ENCODE measurements around the gene KCNH2.

The KCNH2 gene

DNA sequence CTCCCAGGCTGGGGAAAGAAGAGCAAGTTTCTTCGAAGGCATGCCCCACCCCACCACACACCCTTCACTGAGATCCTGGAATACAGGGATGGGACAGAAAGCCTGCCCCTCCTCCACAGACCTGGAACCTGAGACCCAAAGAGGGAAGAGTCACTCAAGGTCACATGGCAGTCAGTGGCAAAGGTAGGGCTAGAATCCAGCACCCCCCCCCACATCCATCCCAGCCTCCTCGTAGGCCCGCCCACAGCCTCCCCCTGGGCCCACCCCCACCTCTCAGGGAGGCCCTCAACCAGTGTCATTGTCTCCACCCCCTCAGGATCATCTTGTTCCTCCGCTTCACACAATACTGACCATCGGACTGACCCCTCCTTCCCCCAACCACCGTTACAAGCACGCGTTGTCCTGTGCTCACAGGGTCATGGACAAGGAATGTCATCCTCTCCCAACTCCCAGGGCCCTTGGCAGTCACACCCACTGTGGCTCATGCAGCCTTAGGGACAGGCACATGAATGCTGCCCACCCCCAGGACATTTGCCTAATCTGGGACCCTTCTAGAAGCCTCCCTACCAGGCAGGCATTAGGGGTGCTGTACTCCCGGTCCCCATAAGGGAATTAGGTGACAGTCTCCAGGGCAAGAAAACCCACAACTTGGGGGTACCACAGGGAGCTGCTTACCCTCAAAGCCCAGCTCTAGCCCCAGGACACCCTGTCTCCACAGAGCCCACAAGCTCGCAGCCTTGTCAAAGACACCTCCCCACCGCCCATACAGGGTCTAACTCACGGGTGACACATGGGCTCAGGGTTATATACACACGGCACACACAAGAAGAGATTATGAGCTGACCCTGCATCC lies 1.4 kb downstream of the KCNH2 start:
- ChIA-PET CTCF (interaction anchor here (1.6 kb wide), 1 partner anchor 14 kb away, joined by 5 read pairs; no protein-coding TSS in a partner anchor), POLR2A (ENCODE audit: low non-redundant PET) (no interaction called here)
- H3K27ac ChIP-seq = no peak overlapping the region
- no peak for DNase-seq (ENCODE audit: low spot score)
- TF ChIP-seq, protein P1, sequence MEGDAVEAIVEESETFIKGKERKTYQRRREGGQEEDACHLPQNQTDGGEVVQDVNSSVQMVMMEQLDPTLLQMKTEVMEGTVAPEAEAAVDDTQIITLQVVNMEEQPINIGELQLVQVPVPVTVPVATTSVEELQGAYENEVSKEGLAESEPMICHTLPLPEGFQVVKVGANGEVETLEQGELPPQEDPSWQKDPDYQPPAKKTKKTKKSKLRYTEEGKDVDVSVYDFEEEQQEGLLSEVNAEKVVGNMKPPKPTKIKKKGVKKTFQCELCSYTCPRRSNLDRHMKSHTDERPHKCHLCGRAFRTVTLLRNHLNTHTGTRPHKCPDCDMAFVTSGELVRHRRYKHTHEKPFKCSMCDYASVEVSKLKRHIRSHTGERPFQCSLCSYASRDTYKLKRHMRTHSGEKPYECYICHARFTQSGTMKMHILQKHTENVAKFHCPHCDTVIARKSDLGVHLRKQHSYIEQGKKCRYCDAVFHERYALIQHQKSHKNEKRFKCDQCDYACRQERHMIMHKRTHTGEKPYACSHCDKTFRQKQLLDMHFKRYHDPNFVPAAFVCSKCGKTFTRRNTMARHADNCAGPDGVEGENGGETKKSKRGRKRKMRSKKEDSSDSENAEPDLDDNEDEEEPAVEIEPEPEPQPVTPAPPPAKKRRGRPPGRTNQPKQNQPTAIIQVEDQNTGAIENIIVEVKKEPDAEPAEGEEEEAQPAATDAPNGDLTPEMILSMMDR (conservative IDR thresholded peaks at IDR 0.05; ENCODE audit: low read depth) = no peak

DNA sequence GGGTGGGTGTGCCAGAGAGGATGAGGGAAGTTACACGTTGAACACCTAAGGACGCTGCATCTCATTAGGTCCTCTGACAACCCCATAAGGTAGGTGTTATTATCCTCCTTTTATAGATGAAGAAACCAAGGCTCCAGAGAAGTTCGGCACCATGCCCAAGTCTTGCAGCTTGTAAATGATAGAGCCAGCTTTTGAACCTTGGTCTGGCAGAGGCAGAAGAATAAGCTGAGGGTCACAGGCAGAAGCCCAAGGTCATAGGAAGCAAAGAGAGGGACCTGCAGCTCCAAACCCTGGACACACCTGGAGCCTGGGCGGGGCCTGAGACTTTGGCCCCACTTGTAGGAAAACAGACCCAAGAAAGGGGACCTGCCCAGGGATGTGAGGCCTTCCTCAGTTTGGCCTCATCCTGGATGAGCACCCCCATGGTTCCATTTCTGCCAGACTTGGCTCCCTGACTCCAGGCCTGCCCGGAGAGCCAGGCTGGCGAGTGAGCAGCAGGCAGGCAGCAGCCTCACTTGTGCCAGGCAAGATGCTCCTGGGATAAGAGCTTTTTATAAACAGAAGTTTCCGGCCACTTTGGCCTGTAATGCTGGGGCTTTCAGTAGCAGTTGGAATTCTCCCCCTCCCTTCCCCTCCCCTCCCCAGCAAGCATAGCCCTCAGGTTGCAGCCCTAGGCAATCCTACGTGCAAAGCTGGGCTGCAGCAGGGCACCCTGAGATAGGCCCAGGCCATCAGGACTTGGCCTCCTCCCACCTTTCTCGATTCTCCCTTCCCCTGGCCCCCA lies 2.4 kb downstream of the KCNH2 start:
- ChIA-PET CTCF (interaction anchor here (1.6 kb wide), 1 partner anchor 13 kb away, joined by 5 read pairs; no protein-coding TSS in a partner anchor), POLR2A (ENCODE audit: low non-redundant PET) (no interaction called here)
- no peak for DNase-seq (ENCODE audit: low spot score)
- no peak overlapping the region for H3K27ac ChIP-seq
- TF ChIP-seq, protein P1 (conservative IDR thresholded peaks at IDR 0.05; ENCODE audit: low read depth) = no peak

DNA sequence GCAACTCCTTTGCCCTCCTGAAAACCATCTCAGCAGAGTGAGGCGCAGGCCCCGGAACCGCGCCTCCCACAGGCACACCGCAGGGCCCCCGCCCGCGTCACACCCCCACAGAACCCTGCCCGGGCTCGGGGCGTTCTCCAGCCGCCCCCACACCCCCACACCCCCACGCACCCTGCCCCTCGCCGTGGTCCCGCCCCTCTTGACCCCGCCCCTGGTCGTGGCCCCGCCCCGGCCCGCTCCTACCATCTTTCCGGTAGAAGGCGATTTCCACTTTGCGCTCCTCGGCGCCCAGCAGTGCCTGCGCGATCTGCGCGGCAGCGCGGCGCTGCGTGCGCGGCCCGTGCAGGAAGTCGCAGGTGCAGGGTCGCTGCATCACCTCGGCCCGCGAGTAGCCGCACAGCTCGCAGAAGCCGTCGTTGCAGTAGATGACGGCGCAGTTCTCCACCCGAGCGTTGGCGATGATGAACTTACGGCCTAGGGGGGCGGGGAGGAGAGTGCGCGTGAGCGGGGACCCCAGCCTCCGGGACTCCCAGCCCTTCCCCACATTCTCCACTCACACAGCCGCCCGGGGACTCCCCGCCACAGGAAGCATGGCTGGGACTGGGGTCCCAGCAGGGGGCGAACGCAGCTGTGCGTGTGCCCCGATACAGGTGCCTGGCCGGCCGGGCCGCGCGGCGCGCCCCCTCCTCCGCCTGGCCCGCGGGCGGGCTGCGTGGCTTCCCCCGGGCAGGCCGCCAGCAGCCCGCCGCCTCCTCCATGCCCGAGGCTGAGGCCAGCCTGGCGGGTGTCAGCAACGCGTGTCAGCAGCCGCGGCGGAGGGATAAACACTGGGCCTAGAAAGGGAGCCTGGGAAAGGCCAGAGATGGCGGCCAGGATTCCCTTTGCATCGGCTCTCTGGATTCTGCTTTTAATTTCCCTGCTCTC lies 3.4 kb downstream of the KCNH2 start:
- ChIA-PET CTCF (interaction anchor here (0.5 to 1.6 kb wide), 2 partner anchors 12 to 1149 kb away, joined by 5 read pairs; no protein-coding TSS in a partner anchor), POLR2A (ENCODE audit: low non-redundant PET) (no interaction called here)
- no peak overlapping the region for H3K27ac ChIP-seq
- TF ChIP-seq, protein P1 (conservative IDR thresholded peaks at IDR 0.05; ENCODE audit: low read depth) = no peak; the same call in 1 of the 2 replicates
- peak; percentile 17 for DNase-seq (ENCODE audit: low spot score)

DNA sequence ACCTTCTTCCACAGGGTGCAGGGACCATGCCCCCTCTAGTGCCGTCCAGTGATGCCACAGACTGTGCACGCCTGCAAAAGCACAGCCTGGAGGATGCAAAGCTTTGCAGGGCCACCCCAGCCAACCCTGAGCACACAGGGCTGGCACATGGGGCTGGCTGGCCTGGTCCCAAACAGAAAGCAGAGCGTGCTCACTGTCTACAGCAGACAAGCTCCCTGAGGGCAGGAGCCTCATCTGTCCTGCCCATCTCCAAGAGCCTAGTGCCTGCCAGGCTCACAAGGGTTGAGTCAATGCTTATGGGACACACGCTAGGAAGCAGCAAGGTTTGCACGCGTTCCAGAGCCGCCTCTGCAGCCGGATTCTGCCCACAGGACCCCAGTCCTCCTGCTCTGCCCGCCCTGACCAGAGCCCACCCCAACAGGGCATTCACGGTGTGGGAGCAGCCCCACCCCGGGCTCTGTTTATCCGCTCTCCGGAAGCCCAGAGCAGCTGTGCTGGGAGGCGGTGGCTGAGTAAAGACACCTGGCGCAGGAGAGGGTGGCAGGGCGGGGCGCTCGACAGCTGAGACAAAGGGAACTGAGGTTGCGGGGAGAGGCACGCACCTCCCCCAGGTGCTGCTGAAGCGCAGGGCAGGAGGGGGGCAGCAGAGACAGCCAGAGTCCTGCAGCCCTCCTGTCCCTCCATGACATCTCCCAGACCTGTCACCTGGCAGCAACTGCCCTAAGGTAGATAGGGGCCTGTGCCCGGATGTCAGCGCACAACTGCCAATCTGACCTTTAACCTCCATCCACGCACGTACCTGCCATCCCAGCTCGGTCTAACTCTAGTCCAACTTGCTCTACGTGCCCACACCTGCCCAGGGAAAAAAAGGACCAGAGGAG lies 4.3 kb downstream of the KCNH2 start:
- DNase-seq (ENCODE audit: low spot score) = no peak
- CTCF ChIA-PET = no interaction called here
- TF ChIP-seq, protein P1 (conservative IDR thresholded peaks at IDR 0.05; ENCODE audit: low read depth) = no peak
- POLR2A ChIA-PET (ENCODE audit: low non-redundant PET) = no interaction called here
- no peak overlapping the region for H3K27ac ChIP-seq

DNA sequence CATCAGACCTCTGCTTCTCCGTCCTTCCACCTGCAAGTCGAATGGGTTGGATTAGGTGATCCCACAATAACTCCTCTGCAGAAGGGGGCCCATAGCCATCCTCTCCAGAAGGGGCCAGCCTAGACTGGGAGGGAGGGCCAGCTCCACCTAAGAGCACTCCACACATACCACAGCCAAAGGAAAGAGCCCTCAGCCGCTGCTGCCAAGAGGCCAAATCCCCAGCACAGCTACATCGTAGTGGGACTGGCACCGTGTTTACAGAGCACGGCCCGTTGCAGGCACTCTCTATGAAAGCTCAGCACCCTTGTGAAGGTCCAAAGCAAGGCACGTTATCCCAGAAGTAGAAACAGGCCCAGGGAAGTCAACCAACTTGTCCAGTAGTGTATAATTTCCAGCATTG lies 5.4 kb downstream of the KCNH2 start:
- DNase-seq (ENCODE audit: low spot score) = no peak
- ChIA-PET CTCF (no interaction called here), POLR2A (ENCODE audit: low non-redundant PET) (no interaction called here)
- TF ChIP-seq, protein P1 (conservative IDR thresholded peaks at IDR 0.05; ENCODE audit: low read depth) = no peak
- H3K27ac ChIP-seq = no peak overlapping the region
